HG03521 (cell line): Measurements from ENCODE around the gene UNC80.

Source experiments
- ATAC-seq: cut with Tn5 transposase; IDR thresholded peaks from one replicate; pipeline ENCODE4 v1.9.1; 2021; ENCODE audit warnings: mild to moderate bottlenecking, moderate library complexity; ENCODE audit not compliant: unreplicated experiment

UNC80 gene

DNA sequence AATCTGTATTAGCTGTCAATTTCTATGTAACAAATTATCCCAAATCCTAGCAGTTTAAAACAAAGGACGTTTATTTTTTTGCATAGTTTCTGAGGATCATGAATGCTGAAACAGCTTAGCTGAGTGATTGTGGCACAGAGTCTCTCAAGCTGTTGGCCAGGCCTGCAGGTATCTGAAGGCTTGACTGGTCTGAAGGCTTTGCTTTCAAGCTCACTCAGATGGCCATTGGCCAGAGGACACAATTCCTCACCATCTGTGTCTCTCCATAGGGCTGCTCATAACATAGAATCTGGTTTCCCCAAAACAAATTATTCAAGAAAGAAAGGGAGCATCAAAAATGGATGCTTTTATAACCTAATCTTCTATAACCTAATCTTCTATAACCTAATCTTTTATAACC is 33.7 kb downstream of the UNC80 start:
- no peak for ATAC-seq

DNA sequence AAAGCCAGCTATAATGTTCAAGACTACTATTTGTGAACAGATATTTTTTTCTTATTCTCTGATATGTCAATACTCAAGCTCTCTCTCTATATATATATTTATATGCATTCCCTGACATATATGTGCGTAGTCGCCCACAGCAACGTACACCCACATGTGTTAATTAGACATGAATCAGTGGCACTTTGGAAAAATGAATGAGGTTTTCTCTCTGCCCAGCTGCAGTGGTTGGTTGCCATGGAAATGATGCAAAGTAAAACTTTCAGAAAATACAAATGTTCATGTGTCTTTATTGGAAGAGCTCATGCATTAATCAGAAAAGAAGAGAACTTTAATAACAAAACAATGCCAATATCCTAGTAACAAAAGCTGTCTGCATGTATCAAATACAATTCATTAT is 34.7 kb downstream of the UNC80 start:
- no peak for ATAC-seq

DNA sequence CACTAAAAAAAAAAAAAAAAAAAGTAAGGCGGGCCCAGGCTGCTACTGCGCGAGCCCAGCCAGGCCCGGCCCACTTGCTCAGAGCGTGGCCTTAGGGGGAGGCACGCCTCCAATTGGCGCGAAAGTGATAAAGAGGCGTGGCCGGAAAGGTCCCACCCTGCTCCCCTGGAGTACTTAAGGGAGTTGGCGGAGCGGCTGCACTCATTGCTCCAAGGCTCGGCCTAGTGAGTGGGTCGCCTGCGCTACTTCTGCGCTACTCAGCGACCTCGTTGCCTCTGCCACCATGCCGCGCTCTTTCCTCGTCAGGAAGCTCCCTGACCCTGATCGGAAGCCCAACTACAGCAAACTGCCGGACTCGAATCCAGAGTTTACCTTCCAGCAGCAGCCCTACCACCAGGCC is 36.9 kb downstream of the UNC80 start:
- no peak for ATAC-seq

DNA sequence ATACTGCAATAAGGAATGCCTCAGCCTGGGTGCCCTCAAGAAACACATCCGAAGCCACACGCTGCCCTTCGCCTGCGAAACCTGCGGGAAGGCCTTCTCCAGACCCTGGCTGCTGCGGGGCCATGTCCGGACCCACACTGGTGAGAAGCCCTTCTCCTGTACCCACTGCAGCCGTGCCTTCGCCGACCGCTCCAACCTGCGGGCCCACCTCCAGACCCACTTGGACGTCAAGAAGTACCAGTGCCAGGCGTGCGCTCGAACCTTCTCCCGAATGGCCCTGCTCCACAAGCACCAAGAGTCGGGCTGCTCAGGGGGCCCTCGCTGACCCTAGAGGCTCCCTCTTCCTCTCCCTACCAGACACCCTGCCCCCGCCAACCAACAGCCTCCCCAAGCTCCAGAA is 37.6 kb downstream of the UNC80 start:
- no peak for ATAC-seq

DNA sequence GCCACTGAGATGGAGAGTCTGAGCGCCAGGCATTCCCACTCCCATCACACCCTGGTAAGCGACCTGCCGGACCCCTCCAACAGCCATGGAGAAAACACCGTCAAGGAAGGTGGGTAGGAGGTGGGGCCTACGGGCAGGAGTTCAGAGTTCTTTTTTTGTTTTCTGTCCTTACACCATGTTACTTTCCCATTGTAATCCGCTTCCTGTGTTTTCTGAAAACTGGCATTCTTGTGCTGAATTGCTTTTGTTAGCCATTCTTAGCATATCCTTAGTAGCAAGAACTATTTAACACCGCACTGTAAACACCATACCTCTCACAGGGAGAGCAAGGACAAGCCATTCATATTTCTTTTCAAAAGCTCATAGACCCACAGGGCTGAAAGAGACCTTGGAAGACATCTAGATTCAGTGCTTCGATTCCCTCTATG is 46.2 kb downstream of the UNC80 start:
- ATAC-seq, result no peak

DNA sequence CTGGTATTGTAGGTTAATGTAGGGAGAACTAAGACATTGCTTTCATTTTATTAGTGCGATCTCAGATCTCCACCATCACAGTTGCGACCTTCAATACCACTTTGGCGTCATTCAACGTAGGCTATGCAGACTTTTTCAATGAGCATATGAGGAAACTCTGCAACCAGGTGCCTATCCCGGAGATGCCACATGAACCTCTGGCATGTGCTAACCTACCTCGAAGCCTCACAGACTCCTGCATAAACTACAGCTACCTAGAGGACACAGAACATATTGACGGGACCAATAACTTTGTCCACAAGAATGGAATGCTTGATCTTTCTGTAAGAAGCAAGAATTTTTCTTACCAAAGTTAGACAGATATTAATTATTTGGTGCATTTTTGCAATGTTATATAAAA is 47.3 kb downstream of the UNC80 start:
- ATAC-seq, result no peak

DNA sequence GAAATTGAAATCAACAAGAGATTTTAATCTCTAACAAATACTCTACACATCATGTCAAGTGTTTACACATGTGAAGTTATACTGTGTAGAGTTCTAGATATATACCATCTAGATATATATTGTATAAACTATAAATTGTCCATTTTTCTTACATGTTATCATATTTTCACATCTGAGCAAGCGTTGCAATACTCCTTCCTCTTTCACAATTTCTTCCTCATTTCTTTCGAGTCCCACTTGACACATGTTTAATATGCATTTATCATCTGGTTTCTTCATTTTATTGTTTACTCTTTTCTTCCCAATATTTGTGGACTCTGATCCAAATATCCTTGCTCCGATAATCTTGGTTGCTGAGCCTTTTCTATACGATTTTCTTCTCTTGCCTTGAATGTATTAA is 50.2 kb downstream of the UNC80 start:
- no peak for ATAC-seq

DNA sequence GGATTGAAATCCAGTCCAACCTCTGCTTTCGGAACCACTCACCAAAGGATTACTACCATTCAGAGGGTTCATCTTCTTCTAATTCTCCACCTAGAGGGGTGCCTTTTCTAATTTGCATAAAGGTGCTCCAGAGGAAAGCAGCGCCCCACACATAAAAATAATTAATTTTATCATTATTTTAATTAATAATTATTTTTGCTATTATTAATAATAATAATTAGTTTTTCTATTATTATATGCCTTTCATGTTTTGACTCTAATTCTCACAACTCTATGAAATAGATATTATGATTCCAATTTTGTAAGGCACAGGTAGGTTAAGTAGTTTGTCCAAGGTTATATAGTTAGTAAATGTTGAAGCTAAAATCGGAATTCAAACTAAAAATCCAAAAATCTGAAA is 51.9 kb downstream of the UNC80 start:
- ATAC-seq, result no peak

DNA sequence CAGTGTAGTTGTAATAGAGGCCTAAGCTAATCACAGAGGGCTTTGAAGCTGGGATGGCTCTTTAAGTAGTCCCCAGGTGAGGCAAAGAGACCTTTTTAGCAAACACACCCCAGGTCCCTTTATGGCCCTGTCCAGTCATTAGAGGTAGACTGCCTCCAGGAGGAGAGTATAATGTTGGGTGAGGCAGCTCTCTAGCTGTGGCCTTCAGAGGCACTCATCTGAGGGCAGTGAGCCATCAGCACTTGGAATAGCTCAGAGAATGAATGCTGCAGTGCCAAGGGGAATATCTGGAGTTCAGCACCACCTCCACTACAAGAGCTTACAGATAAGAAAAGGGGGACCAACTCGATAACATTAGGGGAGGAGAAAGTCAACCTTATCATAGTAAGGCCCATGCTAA is 52.8 kb downstream of the UNC80 start:
- ATAC-seq, result no peak

DNA sequence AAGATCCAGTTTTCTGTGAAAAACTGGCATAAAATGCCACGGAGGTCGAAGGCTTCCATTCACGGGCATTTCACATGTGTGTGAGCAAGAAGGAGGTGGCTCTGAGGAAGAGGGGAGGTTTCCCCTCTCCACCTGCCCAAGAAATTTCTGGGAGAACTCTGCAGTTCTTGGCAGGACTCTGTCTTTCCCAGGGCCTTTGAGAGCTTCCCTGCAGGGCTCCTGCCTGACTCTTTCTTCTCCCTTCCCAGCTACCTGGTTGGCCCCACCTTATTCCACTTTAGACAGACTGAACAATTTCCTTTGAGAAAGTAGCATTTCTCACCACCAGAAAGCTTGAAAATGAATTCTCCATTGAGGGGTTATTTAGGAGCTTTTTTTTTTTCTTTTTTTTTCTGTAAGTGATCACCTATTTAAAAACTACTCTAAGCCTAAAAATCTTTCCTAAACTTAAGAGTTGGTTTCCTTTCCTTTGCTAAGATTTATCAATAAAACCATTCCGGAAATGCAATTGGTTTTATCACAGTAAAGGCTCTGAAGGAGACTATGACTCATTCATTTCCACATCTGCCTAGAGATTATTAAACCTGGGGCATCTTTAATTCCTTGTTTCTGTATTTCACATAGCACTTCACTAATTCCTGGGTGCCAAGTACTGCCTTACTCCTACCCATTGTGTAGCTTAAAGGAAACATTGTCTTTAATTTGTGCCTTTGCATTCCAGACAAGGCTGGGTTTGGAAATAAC is 59.3 kb downstream of the UNC80 start:
- no peak for ATAC-seq

DNA sequence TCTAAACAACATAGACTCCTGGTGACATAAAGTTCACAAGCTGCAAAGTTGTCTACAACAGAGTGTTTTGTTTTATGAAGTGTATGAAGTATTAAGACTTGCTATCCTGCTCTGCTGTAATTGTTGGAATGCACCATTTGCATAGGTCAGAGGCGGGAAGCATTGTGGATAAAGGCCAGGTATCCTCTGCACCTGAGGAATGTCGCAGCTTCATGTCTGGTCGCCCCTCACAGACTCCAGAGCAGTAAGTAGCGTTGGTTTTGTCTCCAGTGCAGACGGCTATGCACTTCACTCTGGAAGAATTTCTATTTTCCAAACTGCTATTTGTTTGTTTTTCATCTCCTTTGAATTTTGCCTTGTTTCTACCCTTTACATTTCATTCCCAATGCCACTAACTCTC is 63.1 kb downstream of the UNC80 start:
- no peak for ATAC-seq

DNA sequence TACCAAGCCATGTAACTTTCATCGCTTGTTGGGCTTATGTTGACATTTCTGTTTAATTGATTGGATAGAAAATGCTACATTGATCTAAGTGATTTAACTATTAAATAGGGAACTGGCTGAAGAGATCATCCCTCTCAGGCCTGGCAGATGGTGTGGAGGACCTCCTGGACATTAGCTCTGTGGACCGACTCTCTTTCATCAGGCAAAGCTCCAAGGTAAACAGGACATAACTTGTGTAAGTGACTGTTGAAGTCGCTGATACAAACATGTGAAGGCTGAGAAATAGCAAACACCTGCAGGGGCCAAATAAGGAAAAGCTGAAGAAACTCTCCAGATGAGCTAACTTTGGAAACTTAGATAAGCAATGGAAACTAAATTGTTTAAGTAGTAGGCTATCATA is 68.8 kb downstream of the UNC80 start:
- ATAC-seq, result no peak

DNA sequence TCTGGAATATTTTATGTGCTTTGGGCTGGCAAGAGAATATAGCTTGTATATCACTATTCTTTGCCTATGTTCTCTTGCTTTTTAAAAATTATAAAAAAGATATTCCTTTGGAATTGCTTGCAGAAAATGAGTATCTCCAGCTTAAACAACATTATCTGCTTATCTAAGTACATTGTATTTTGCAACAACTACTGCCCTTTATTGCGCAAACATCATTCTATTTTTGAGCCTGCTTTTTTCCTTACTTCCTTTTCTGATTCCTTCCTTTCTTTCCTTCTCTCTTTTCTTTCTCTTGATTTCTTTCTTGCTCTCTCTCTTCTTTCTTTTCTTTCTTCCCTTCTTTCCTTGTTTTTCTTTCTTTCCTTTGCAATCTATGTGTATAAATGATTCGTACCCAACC is 74.0 kb downstream of the UNC80 start:
- ATAC-seq, result no peak

DNA sequence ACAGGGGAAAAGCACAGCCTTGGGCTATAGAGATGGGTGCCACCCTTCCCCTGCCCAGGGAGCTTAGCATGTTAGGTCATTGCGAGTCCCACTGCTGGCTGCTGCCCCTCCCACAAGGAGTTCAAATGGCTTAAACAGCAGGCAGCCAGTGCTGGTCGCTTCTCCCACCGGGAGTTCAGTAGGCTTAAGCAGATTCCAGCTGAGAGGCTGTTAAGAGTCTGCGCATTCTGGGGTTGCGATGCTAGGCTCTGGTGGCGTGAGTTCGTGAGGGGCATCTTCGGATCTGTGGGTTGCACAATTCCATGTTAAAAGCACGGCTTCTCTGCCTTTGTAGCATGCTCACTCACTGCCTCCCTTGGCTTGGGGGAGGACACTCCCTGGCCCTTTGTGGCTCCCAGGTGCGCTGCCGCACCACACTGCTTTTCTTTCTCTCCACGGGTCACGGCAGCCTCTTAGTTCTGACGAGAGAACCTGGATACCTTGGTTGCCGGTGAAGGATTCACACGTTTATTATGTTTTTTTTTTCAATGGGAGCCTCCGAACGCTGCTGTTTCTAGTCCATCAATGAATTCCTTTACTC is 93.2 kb downstream of the UNC80 start:
- ATAC-seq, result no peak

DNA sequence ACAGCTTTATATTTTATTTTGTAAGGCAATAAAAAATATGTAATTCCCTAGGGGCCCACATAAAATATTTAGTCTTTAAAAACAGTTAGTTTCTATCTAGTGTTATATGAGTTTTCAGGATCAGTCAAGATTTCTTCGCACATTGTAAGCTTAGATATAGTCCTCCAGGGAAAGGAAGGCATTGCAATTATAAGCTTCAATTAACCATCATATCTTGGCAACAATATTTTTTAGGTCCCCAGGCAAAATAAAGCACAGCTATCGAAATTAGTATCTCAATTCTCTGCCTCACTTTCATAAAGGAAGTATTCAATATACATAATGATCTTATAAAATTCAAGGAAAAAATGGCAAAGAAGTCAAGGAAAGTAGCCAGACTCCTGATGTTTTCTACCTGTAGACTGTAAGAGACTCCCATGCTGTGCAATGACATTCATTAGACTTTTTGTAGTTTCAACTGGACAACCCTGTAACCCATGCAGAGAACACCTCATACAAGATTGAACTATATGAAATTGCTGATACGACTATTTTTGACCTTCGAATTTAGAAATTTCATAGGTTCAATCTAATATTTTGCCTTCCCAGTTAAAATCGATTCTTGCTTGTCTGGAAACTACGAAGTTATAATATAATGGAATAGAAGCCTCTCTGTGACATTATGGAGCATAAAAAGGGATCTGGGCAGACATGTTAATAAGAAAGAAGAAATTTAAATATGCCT is 96.8 kb downstream of the UNC80 start:
- ATAC-seq, result no peak

DNA sequence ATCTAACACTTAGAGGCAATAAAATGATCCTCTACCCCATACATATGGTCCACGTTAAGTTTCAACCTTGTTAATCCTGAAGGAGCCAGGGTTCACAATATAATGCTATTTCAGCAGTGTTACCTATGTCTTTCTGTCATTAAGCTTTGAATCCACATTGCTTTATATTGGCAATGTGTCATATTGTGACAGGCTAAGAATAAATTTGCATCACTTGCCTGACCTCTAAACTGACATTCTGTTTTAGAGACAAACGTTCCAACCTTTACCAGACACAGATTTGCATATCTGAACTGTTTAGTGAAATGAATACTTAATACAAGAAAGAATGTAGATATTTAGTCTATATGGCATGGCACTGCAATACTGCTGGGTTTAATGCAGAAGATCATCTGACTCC is 98.4 kb downstream of the UNC80 start:
- ATAC-seq, result no peak

DNA sequence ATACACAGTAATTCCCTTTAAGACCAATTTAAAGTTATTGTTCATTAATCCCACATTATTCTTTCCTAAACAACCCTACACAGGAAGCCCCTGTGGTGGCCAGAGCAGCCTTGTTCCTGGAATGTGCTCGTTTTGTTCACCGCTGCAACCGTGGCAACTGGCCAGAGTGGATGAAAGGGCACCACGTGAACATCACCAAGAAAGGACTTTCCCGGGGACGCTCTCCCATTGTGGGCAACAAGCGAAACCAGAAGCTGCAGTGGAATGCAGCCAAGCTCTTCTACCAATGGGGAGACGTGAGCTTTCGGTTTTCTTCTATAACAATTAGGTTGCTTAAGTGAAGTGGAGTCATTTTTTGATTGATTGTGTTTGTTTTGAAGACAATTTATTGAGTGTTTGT is 101.0 kb downstream of the UNC80 start:
- no peak for ATAC-seq

DNA sequence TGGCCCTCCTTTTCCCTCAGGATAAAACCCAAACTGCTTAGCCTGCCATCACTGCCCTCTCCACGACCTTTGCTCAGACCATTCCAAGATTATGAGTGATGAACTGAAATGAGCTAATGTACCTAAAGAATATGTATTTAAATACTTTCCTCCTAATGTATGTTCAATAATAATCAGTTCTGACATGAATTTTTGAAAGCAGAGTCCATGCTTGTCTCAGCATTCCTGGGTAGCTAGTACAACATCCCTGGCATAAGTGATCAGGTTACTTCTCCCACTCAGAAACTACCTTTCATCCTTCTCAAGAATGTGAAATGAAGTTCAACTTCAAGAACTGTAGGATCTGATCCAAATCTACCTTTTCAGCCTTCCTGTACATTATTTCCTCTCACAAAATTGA is 103.6 kb downstream of the UNC80 start:
- no peak for ATAC-seq

DNA sequence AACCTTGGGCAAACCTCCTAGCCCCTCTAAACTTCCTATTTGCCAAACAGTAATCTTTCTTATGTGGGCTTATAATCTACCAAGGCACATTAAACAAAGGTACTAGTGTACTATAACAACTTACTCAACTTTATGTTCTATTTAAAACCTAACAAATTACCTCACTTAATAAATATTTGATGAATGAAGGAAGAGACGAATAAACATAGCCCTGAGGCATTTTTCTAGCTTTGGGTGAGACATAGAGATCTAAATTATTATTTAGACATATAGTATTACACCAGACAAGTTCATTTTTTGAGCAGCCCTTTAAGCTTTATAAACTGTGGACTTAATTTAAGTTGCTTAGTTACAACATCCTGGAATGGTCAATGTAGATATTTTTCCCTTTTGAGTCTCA is 104.6 kb downstream of the UNC80 start:
- no peak for ATAC-seq

DNA sequence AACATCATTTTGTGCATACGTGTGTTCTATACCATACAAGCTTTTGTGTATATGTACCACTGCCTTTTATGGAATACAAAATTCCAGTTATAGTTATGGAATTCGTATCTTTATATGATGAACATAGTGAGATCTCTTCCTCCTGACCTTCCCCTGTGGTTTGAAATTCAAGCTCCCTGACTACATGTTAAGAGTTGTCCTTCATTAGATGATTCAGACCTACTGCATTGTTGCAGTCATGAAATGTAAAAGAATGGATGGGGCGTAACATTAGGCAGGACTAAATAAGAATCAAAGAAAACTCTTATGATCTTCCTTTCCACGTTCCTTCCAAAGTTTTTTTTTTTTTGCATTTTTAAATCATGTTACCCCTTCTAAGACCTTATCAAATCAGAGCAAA is 107.1 kb downstream of the UNC80 start:
- ATAC-seq, result no peak

DNA sequence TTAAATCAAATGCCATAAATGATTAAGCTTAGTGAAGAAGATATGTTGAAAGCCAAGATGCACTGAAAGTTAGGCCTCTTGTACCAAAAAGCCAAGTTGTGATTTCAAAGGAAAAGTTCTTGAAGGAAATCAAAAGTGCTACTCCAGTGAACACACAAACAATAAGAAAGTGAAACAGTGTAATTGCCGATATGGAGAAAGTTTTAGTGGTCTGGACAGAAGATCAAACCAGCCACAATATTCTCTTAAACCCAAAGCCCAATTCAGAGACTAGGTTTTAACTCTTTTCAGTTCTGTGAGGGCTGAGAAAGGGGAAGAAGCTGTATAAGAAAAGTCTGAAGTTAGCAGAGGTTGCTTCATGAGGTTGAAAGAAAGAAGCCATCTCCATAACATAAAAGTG is 129.0 kb downstream of the UNC80 start:
- ATAC-seq, result no peak

DNA sequence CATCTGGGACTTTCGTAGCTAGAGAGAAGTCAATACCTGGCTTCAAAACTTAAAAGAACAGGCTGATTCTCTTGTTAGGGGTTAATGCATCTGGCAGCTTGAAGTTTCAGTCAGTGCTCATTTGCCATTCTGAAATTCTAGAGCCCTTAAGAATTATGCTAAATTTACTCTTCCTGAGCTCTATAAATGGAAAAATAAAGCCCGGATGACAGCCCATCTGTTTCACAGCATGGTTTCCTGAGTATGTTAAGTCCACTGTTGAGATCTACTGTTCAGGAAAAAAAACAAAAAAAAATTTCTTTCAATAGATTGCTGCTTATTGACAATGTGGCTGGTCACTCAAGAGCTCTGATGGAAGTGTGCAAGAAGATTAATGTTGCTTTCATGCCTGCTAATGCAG is 129.5 kb downstream of the UNC80 start:
- no peak for ATAC-seq
